HG03280 (cell line): ENCODE data around the gene MRPS9.

Source experiments
- ATAC-seq: cut with Tn5 transposase; IDR thresholded peaks from one replicate; pipeline ENCODE4 v1.9.1; 2021; ENCODE audit warnings: mild to moderate bottlenecking, moderate library complexity; ENCODE audit not compliant: unreplicated experiment

Gene MRPS9

DNA sequence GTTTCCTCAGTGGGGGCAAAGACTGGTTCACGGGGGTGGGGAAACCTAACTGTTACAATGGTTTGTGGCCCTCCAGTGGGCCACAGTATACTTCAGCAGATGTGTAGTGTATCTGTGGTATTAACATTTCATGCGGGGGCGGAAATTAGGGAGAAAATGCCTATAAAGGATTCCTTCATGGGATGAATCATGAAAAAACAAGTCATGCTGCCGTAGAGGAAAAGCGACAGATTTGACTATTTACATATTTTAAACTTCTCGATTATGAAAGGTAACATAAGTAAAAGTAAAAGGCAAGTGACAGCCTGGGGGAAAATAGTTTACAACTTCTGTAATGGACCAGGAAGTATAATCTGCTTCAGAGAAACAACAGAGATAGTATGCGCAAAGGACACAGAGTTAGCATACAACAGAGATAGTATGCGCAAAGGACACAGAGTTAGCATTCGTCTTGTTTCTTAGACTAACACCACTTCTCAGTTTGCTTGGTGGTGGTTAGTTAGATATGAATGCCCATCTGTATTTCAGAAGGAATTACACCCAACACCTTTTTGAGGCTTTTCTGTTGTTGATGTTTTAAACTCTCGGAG, 41.1 kb downstream of the MRPS9 start:
- no peak for ATAC-seq

- no peak for ATAC-seq
Measured at GRCh38 chr2:105080461-105080860, 42.6 kb downstream of the MRPS9 start.

- ATAC-seq, result no peak
Measured at GRCh38 chr2:105081006-105081601, 43.2 kb downstream of the MRPS9 start.

DNA sequence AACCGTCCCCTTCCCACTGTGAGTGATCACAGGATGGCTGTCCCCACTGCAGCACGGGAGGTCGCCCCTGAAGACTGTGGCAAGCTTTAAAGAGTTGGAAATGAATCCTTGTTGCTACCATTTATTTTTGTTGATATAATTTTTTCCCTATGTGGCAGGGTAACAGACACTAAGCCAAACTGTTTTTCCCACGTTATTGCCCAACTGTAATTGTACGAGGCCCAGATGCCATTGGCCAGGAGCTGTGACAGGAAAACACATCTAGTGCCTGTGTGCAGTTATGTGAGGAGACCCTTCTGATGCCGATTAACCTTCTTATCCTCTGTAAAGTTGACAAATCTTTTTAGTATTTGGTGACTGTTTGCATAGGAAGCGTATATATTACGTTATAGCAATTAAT, 44.2 kb downstream of the MRPS9 start:
- ATAC-seq, result no peak

- no peak for ATAC-seq
Measured at GRCh38 chr2:105085525-105085924, 47.7 kb downstream of the MRPS9 start.

- ATAC-seq, result no peak
Measured at GRCh38 chr2:105087273-105087672, 49.4 kb downstream of the MRPS9 start.

- ATAC-seq, result no peak
Measured at GRCh38 chr2:105090091-105090490, 52.2 kb downstream of the MRPS9 start.

DNA sequence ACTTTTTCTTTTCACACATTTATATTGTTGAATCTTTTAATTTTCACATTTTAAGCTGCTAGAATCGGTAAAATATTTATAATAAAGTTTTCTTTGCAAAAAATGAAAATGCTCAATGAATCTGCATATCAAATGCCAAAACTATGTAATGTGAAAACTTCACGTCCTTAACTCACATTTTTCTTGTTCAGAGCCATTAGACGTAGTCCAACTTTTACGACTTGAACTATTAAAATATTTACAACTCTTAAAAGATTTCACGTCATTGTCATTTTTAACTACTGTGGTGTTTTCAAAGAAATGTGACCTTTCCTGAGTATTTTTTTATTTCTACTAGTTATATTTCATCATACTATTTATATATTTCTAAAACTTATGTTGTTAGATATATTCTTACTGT, 54.9 kb downstream of the MRPS9 start:
- no peak for ATAC-seq

GRCh38 chr2:105099153-105099552, 61.3 kb downstream of the MRPS9 start:
- no peak for ATAC-seq

GRCh38 chr2:105100046-105100840, 62.4 kb downstream of the MRPS9 start:
- ATAC-seq, result no peak

- ATAC-seq, result no peak
Measured at GRCh38 chr2:105102001-105102400, 64.1 kb downstream of the MRPS9 start.

GRCh38 chr2:105102963-105103421, 65.1 kb downstream of the MRPS9 start:
- ATAC-seq, result no peak

GRCh38 chr2:105103481-105103880, 65.6 kb downstream of the MRPS9 start:
- ATAC-seq, result no peak

DNA sequence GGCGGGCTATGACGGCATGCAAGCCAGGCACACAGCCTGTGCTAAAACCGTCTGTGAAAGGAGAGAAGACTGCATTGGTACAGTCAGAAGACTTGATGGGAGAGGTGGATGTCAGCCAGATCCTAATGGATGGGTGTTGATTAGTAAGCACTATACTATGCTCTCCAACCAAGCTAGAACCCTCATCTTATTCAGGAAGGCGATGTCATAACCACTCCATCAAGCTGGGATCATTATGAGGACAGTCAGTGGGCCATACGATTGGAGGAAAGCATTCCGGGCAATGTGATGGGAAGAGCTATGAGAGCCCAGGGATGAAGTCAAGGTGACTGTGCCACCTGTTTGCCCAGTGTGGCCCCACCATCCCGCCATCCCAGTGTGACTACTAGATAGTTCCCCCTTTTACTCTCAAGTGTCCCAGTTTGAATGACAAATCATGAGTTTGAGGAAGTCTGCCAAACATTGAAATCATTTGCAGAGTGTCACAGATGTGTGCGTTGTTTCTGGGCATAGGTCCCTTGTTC, 66.4 kb downstream of the MRPS9 start:
- no peak for ATAC-seq

- no peak for ATAC-seq
Measured at GRCh38 chr2:105110295-105110829, 72.5 kb downstream of the MRPS9 start.

- ATAC-seq, result no peak
Measured at GRCh38 chr2:105111365-105112150, 73.7 kb downstream of the MRPS9 start.

- ATAC-seq, result no peak
Measured at GRCh38 chr2:105112345-105112744, 74.5 kb downstream of the MRPS9 start.

GRCh38 chr2:105113616-105114291, 75.9 kb downstream of the MRPS9 start:
- ATAC-seq, result no peak

GRCh38 chr2:105114551-105114950, 76.7 kb downstream of the MRPS9 start:
- ATAC-seq, result no peak

GRCh38 chr2:105116348-105116747, 78.5 kb downstream of the MRPS9 start:
- ATAC-seq, result no peak
